GM18858 (cell line): Measurements from ENCODE around the gene MAP2K7.
"Not testable (repeated sequence)": the region's sequence is repeated elsewhere in the genome, so short reads cannot be mapped to it uniquely, and the experiment has no call there.

ENCODE experiments used
- ATAC-seq: cut with Tn5 transposase; IDR thresholded peaks from one replicate; pipeline ENCODE4 v1.9.1; 2021; ENCODE audit not compliant: unreplicated experiment

Gene MAP2K7

DNA sequence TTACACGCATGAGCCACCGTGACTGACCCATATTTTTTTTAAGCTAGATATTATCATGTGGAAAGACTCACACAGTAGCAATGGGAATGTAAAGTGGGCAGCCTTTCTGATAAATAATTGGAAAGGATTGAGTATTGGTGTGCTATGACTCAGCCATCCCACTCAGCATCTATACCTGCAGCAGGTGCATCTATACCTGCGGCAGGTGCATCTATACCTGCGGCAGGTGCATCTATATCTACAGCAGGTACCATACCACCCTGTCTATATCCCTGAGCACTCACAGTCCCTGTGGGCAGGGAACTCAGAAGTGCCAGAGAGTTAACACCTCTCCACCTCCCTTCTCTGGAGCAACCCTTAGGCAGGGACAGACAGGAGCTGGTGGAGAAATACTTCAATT, 20.6 kb upstream of the MAP2K7 start:
- no peak for ATAC-seq

DNA sequence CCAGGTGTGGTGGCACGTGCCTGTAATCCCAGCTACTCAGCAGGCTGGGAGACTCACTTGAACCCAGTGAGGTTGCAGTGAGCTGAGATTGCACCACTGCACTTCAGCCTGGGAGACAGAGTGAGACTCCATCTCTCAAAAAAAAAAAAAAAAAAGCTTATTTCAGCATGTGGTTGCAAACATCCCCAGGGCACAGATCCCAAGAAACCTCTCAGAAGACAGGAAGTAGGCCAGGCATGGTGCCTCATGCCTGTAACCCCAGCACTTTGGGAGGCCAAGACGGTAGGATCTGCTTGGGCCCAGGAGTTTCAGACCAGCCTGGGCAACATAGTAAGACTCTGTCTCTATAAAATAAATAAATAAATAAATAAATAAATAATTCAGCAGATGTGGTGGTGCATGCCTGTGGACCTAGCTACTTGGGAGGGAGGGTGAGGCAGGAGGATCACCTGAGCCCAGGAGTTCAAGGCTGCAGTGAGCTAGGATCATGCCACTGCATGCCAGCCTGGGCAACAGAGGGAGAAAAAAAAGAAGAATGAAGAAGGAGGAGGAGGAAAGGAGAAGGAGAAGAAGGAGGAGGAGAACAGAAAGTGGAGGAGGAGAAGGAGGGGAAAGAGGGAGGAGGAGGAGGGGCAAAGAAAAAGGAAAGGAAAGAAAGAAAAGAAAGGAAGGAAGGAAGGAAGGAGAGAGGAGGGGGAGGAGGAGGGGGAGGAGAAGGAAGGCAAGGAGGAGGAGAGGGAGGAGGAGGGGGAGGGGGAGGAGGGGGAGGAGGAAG, 19.7 kb upstream of the MAP2K7 start:
- no peak for ATAC-seq

DNA sequence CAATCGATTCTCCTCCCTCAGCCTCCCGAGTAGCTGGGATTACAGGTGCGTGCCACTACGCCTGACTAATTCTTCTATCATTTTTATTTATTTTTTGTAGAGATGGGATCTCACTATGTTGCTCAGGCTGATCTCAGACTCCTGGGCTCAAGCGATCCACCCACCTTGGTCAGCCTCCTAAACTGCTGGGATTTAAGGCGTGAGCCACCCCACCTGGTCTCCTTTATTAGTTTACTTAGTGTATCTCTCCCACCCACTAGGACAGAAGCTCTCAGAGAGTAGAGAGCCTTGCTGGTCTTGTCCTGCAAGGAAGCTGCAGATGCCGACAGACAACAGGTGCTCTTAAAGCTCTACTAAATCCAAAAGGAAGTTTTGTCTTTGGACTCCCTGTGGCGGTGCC, 17.9 kb upstream of the MAP2K7 start:
- no peak for ATAC-seq

- no peak for ATAC-seq
These were observed 16.1 kb upstream of the MAP2K7 start for GRCh38 chr19:7887408-7888144.

GRCh38 chr19:7888145-7888825, 15.4 kb upstream of the MAP2K7 start, which contains the start of gene LRRC8E:
Gene LRRC8E, plus strand, starts transcription at chr19:7888510. Its CDS starts 7,094 bp downstream, at chr19:7895604.
- no peak for ATAC-seq

DNA sequence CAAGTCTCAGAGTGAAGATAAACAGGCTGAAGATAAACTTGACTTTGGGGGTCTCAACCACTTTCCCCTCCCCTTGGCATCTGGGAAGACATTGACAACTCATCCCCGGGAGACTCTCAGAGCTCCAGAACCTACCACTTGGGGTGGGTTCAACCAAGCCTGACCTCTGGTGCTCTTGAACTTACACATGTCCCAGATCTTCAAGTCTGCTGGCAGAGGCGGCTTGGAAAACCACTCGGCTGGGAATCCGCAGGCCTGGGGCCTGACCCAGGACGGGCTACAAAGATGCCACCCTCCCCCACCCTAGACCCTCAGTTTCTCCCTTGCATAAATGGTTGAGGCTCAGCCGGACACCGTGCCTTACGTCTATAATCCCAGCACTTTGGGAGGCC, 14.9 kb upstream of the MAP2K7 start:
- ATAC-seq, result no peak

GRCh38 chr19:7893362-7894101, 10.1 kb upstream of the MAP2K7 start:
- not testable (repeated sequence) for ATAC-seq

DNA sequence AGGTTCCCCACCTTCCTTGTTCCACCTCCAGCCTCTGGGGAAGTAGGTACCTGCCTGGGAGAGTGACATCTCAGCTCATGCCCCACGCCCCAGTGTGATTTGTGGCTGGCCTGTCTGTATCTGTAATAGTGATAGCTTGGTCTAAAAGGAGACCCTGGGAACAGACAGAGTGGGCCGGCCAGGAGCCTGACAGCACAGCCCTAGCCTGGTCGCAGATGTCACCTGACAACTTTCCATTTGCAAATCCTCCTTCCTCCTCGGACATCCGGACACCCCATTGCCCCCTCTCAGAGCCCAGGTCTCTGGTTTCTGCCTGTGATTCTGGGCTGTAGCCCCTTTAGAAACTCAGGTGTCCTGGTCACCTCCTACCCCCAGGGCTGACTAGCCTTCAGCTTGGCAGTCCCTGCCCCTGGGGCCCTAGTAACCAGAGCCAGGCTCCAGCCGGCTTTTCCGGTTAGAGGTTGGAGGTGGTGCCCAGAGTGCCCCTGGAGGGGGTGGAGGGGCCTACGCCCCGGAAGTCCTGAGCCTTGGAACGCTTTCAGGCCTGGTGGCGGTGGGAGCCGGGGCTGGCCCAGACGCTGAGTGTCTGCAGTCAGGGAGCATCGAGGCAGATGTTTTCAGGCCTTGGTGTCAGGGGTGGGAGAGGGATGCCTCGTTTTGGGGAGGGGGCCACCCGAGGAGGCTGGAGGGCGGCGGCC, 8.9 kb upstream of the MAP2K7 start:
- ATAC-seq, result no peak

- ATAC-seq, result no peak
These were observed 8.1 kb upstream of the MAP2K7 start for GRCh38 chr19:7895565-7895964.

DNA sequence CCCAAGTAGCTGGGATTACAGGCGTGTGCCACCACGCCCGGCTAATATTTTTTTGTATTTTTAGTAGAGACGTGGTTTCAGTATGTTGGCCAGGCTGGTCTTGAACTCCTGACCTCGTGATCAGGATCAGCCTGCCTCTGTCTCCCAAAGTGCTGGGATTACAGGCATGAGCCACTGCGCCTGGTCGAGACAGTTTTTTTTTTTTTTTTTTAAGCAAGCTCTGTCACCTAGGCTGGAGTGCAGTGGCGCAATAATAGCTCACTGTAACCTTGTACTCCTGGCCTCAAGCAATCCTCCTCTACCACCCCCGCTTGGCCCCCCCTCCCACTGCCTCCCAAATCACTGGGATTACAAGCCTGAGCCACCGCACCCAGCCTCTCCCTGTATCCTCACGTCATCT, 6.4 kb upstream of the MAP2K7 start:
- ATAC-seq, result no peak

GRCh38 chr19:7898967-7899366, 4.7 kb upstream of the MAP2K7 start:
- ATAC-seq, result no peak

GRCh38 chr19:7899751-7900378, 3.8 kb upstream of the MAP2K7 start:
- no peak for ATAC-seq

GRCh38 chr19:7900401-7900870, 3.2 kb upstream of the MAP2K7 start:
- ATAC-seq, result no peak

- ATAC-seq, result no peak
These were observed 2.7 kb upstream of the MAP2K7 start for GRCh38 chr19:7900931-7901330.

DNA sequence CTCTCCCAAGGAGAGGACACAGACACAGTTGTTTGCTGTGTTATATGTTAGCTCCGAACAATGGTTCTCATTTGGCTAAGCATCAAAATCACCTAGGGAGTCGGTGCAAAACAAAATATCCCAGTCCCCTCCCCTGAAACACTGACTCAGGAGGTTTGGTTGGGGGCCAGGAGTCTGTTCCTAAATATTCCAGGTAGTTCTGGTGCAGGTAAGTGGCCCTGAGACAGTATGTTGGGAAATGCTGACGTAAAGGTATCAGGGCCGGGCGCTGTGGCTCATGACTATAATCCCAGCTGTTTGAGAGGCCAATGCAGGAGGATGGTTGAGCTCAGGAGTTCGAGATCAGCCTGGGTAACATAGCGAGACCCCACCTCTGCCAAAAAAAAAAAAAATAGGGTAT, 2.3 kb upstream of the MAP2K7 start:
- ATAC-seq, result no peak

- ATAC-seq, result no peak
These were observed 857 bp upstream of the MAP2K7 start for GRCh38 chr19:7902796-7903243.

DNA sequence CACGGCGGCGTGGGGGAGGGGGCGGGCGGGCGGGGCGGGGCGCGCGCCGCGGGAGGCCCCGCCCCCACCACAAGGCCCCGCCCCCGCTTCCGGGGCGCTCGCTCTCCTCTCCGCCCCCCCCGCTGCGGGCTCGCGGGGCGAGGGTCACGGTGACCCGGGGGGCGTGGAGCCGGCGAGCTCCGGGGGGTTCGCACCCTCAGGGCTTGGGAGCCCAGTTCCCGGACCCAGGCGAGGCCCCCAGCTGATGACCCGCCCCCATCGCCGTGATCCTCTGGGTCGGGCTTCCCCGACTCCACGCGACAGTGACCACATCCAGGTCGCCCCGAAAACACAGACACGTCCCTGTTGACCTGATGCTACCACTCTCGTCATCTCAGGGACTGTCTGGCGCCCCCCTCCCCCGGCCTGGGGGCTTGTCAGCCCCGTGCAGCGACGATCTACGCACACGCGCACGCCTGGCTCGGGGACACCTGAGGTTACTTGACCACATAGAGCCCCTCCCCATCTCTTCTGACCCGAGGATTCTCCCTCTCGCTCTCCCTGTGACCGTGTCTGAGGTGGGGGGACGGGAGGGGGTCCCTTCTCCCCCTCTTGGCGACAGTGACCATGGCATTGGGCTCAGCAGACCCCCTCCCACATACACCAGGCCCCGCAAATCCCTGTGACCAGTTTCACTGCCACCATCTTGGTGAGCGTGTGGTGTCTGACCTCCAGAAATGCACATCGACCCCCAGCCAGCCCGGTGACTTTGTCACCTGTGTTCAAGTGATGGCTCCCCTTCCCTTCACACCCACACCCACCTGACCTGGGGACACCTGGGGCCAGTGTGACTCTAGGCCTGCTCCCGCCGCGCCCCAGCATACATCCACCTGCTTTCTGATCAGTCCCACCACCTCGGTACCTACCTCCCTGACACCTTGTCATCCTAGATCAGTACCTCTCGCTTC, 670 bp downstream of the MAP2K7 start:
- ATAC-seq, result peak; percentile 14

GRCh38 chr19:7905268-7905667, 1.6 kb downstream of the MAP2K7 start:
- ATAC-seq, result no peak

GRCh38 chr19:7905859-7906258, 2.2 kb downstream of the MAP2K7 start:
- no peak for ATAC-seq
